GM12874 (cell line): ENCODE data around the gene IRF3.

Experiments used
- TF ChIP-seq, protein P1 (sequence below): IDR thresholded peaks from 2 replicates; pipeline ENCODE4 v1.5.1; 2011; ENCODE audit warnings: low read depth, mild to moderate bottlenecking, control low read depth, low read length, moderate library complexity; ENCODE audit not compliant: insufficient read depth

IRF3 gene

DNA sequence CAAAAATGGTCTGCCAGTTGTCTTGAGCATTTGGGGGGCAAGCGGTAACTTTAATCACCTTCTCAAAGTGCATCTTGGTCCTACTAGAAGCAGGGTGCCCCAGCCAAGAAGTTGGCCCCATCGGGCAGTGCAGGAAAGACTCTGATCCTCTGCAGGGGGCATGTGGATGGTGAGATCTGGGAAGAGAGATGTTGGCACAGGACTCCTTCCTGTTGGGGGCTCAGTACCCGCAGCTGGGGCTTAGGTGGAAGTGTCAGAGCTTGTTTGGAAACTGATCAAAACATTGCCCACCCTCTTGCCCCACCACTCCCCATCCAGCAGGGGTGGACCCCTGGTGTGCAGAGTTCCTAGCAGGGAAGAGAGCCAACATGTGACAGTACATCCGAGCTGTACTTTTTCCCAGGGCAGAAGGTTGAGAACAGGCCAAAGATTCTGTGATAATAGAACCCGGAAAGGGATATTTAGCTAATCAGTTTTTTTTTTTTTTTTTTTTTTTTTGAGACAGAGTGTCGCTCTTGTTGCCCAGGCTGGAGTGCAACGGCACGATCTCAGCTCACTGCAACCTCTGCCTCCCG is 34.6 kb downstream of the IRF3 start:
- TF ChIP-seq, protein P1, sequence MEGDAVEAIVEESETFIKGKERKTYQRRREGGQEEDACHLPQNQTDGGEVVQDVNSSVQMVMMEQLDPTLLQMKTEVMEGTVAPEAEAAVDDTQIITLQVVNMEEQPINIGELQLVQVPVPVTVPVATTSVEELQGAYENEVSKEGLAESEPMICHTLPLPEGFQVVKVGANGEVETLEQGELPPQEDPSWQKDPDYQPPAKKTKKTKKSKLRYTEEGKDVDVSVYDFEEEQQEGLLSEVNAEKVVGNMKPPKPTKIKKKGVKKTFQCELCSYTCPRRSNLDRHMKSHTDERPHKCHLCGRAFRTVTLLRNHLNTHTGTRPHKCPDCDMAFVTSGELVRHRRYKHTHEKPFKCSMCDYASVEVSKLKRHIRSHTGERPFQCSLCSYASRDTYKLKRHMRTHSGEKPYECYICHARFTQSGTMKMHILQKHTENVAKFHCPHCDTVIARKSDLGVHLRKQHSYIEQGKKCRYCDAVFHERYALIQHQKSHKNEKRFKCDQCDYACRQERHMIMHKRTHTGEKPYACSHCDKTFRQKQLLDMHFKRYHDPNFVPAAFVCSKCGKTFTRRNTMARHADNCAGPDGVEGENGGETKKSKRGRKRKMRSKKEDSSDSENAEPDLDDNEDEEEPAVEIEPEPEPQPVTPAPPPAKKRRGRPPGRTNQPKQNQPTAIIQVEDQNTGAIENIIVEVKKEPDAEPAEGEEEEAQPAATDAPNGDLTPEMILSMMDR, result no peak

DNA sequence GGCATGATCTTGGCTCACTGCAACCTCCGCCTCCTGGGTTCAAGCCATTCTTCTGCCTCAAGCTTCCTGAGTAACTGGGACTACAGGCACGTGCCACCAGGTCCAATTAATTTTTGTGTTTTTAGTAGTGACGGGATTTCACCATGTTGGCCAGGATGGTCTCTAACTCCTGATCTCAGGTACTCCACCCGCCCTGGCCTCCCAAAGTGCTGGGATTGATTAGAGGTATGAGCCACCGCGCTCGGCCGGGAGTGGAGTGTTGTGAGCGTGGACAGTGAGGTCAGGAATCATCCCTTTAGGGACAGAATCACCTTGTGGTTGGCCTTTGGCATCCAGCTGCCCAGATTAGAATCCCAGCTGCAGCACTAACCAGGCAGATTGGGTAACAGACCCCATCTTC is 36.0 kb downstream of the IRF3 start:
- TF ChIP-seq, protein P1, result no peak

DNA sequence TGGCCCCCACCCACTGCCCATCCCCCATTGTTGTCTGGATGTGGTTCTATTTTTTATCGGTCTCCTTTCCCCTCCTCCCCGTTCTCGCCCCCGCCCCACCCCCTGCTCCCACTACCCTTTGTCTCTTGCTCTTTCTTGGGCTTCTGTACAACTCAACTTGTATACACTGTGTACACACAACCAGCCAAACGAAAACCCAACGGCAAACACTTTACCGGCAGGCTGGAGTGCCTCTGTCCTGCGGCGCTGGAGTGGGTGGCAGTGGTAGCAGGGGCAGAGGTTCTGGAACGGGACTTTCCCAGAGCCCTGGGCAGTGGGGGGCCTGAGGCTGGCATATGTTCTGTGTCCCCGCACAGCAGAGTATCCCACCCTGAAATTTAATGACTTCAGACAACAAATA is 39.4 kb downstream of the IRF3 start:
- TF ChIP-seq, protein P1, result no peak

DNA sequence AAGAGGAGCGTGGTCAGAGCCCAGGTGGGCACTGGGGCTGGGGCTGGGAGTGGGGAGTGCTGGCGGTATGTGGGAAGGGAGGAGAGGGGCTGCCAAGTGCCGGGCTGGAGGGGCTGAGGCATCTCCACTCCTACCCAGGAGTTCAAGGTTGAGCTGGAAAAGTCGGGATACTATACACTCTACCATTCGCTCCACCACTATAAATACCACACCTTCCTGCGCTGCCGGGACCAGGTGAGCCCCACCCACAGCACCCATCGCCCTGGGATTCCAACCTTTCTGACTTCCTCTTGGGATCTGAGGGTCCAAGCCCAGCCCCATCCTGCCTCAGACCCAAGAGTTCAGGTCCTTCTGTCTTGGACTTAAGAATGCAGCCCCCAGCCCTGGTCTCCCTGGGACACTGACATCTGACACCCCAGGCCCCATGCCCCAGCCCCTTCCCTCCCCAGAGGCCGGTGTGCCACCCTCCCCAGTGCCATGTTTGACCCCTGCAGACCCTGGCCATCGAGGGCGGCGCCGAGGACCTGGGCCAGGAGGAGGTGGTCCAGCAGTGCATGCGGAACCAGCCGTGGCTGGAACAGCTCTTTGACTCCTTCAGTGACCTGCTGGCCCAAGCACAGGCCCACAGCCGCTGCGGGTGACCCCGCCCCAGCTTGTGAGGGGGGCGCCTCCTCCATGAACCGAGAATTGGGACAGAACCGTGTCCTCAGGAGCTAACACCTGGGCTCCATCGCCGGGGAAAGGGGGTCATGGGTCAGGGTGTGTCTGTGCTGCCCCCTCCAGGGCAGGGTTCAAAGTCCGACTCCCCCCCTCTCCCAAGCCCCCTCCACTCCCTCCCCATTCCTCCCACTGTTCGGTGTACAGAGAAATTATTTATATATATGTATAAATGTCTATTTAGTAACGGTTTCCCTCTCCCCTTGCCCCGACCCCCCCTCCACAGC is 40.4 kb downstream of the IRF3 start:
- TF ChIP-seq, protein P1, result no peak

DNA sequence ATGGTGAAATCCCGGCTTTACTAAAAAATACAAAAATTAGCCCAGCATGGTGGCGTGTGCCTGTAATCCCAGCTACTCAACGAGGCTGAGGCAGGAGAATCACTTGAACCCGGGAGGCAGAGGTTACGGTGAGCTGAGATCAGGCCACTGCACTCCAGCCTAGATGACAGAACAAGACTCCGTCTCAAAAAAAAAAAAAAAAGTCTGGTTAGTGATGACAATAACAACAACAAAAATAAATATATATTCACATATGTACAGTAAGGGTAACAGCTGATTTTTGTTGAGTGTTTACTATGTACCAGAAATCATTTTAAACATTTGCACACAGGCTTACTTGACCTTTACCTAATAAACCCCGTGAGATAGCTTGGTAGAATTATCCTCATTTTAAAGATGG is 48.7 kb downstream of the IRF3 start:
- TF ChIP-seq, protein P1, result no peak

DNA sequence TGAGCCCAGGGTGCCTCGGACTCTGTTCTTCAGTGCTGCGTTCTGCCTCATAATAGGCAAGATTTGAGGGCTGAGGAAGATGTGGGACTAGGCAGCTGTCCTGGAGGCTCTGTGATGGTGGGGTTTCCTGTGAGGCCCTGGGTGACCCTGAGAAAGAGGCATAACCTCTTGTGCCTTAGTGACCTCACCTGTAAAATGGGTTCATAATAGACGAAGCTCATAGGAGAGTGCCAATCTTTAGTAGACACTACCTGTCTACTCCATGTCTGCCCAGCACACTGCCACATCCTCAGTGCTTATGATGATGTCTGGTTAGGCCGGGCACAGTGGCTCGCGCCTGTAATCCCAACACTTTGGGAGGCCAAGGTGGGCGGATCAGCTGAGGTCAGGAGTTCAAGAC is 49.1 kb downstream of the IRF3 start:
- TF ChIP-seq, protein P1, result no peak

DNA sequence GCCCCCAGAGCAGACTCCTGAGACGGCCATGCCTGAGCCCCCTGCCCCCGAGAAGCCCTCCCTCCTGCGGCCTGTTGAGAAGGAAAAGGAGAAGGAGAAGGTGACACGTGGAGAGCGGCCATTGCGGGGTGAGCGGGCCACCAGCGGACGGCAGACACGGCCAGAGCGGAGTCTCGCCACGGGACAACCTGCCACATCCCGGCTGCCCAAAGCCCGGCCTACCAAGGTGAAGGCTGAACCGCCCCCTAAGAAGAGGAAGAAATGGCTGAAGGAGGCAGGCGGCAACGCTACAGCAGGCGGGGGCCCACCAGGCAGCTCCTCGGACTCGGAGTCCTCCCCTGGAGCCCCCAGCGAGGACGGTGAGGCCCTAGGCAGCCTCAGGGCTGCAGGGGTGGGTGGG is 49.8 kb downstream of the IRF3 start:
- TF ChIP-seq, protein P1, result no peak
